ENCODE results near the gene ASTN2. TPM values are rescaled to one million over a fixed set of nuclear protein-coding genes. Genes with fewer than 3 reads are reported as not detected.

Gene ASTN2
- total RNA-seq, 1 donor from 2014 or later: 7.3 TPM

DNA sequence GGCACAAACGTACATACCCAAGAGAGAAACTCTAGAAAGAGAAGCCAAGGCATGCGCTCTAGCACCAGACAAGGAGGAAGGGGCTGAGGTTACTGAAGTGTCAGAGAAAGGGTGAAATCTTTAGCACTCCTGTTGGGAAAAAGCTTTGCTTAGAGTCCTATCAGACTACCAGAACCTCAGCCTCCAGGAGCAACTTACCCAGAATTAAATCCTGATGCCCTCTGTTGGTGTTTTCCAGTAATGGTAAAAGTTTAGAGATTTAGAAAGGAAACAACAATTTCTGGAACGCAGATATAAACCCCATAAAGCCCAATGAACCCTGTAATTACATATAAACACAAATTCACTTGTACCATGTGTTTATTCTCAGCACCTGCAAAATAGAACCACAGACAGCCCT, 33.2 kb upstream of the ASTN2 start:
- Histone ChIP-seq H3K4me1 (ENCODE audit: control insufficient read depth in 3 of 3, insufficient read depth in 3 of 3, low read length in 3 of 3) (no peaks in the 10 kb centered on the region), H3K9me3 (ENCODE audit: control insufficient read depth in 3 of 3, low read length in 3 of 3) (no peaks in the 10 kb centered on the region), H3K27me3 (ENCODE audit: control insufficient read depth in 3 of 3, insufficient read depth in 3 of 3, low read length in 3 of 3) (peaks cover 0 to 5% (median 0%) of the 10 kb centered on the region in 3 donors), H3K4me3 (ENCODE audit: low read length in 3 of 3) (no peak overlapping the region), H3K27ac (ENCODE audit: low read depth, low read length) (no peak overlapping the region), H3K9ac (ENCODE audit: low read depth in 1 of 3, low read length in 3 of 3) (no peak overlapping the region), H3K36me3 (ENCODE audit: control insufficient read depth in 3 of 3, insufficient read depth in 3 of 3, low read length in 3 of 3) (no peaks in the 10 kb centered on the region)

DNA sequence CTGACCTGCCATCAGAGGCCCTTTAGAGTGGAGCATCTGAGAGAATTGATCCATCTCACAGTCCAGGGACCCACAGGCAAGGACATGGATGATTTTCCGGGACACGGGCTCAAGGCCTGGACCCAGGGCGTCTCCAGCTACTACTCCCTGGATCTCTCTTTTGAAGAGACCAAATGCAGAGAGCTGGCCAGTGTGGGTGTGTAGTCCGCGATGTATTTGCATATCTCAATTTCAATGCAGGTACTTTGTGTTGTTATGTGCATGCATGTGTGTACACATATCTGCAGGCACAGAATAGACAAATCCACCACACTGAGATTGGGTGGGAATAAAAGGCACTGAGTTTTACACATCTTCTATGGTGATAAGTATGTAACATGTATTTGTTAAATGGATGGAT, 30.8 kb upstream of the ASTN2 start:
- H3K36me3 ChIP-seq (ENCODE audit: control insufficient read depth in 3 of 3, insufficient read depth in 3 of 3, low read length in 3 of 3): no peaks in the 10 kb centered on the region
- no peak overlapping the region for H3K4me3 ChIP-seq (ENCODE audit: low read length in 3 of 3)
- peaks cover 0 to 8% (median 0%) of the 10 kb centered on the region in 3 donors for H3K27me3 ChIP-seq (ENCODE audit: control insufficient read depth in 3 of 3, insufficient read depth in 3 of 3, low read length in 3 of 3)
- H3K4me1 ChIP-seq (ENCODE audit: control insufficient read depth in 3 of 3, insufficient read depth in 3 of 3, low read length in 3 of 3): no peaks in the 10 kb centered on the region
- H3K9ac ChIP-seq (ENCODE audit: low read depth in 1 of 3, low read length in 3 of 3): no peak overlapping the region
- no peak overlapping the region for H3K27ac ChIP-seq (ENCODE audit: low read depth, low read length)
- H3K9me3 ChIP-seq (ENCODE audit: control insufficient read depth in 3 of 3, low read length in 3 of 3): no peaks in the 10 kb centered on the region

DNA sequence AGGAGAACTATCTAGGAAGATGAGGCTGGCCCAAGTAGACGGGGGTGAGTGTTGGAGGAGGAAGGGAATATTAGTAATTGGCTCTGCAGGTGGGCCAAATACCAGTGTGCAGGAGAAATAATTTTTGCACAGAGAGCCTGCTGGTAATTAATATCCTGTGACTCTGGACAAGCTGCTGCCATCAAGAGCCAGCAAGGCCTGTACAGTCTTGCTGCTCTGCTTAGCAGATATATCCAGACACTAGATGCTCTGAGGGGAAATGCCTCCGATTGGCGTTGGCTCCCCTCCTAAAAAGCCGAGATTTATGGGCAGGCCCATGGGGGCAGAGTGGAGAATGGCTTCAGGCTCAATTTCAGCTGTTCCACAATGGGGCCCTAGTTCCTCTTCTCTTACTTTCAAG, 29.6 kb upstream of the ASTN2 start:
- Histone ChIP-seq H3K27ac (ENCODE audit: low read depth, low read length) (no peak overlapping the region), H3K9me3 (ENCODE audit: control insufficient read depth in 3 of 3, low read length in 3 of 3) (no peaks in the 10 kb centered on the region), H3K27me3 (ENCODE audit: control insufficient read depth in 3 of 3, insufficient read depth in 3 of 3, low read length in 3 of 3) (peaks cover 0 to 8% (median 0%) of the 10 kb centered on the region in 3 donors), H3K4me1 (ENCODE audit: control insufficient read depth in 3 of 3, insufficient read depth in 3 of 3, low read length in 3 of 3) (no peaks in the 10 kb centered on the region), H3K4me3 (ENCODE audit: low read length in 3 of 3) (no peak overlapping the region), H3K9ac (ENCODE audit: low read depth in 1 of 3, low read length in 3 of 3) (no peak overlapping the region), H3K36me3 (ENCODE audit: control insufficient read depth in 3 of 3, insufficient read depth in 3 of 3, low read length in 3 of 3) (no peaks in the 10 kb centered on the region)

DNA sequence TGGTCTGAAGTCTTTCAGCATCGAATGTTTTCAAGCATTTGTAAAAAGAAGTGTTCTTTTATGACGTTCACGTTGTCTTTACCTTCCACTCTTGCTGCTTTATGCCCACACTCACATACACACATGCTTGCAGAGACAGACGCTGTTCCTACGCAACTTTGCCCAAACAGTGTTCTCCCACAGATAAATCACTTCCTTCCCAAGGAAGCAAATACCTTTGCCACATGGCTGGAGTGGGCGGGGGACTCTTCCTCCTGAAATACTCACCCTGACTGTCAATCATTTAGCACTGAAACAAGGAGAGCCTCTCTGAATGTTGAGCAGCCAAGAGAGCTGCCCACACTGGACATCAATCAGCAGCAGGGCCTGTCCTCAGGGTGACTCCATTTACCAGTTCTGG, 22.4 kb upstream of the ASTN2 start:
- Histone ChIP-seq H3K9me3 (ENCODE audit: control insufficient read depth in 3 of 3, low read length in 3 of 3) (no peaks in the 10 kb centered on the region), H3K4me1 (ENCODE audit: control insufficient read depth in 3 of 3, insufficient read depth in 3 of 3, low read length in 3 of 3) (peaks cover 0 to 9% (median 4%) of the 10 kb centered on the region in 3 donors), H3K9ac (ENCODE audit: low read depth in 1 of 3, low read length in 3 of 3) (no peak overlapping the region), H3K36me3 (ENCODE audit: control insufficient read depth in 3 of 3, insufficient read depth in 3 of 3, low read length in 3 of 3) (no peaks in the 10 kb centered on the region), H3K27ac (ENCODE audit: low read depth, low read length) (no peak overlapping the region), H3K4me3 (ENCODE audit: low read length in 3 of 3) (no peak overlapping the region), H3K27me3 (ENCODE audit: control insufficient read depth in 3 of 3, insufficient read depth in 3 of 3, low read length in 3 of 3) (peaks cover 0 to 3% (median 0%) of the 10 kb centered on the region in 3 donors)

DNA sequence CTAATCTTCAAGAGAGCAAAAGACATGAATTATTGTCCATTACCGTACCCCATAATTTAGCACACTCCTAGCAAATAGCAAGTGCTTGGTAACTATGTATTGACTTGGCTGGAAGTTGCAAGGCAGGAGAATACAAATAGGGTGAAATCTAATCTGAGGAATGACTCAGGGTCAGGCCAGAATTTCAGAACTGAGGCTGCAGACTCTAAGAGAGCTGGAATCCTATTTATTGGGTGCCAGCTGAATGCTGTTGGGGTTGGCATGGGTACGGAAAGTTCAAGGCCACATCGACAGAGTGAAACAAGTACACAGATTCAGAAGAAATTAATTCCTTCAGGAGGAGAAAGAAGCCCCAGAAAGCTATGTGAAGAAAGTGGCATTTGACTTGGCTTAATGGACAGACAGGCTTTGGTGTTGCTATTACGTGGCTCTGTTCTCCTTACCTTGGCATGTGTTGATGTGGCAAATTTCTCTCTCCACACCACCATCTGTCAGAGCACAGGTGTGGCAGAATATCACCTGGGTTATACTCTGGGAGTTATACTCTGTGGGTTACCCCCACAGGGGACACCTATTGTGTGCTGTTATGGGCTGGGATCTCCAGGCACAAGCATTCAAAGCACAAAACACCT, 20.9 kb upstream of the ASTN2 start:
- H3K9ac ChIP-seq (ENCODE audit: low read depth in 1 of 3, low read length in 3 of 3): no peak overlapping the region
- no peaks in the 10 kb centered on the region for H3K27me3 ChIP-seq (ENCODE audit: control insufficient read depth in 3 of 3, insufficient read depth in 3 of 3, low read length in 3 of 3)
- no peak overlapping the region for H3K27ac ChIP-seq (ENCODE audit: low read depth, low read length)
- no peaks in the 10 kb centered on the region for H3K9me3 ChIP-seq (ENCODE audit: control insufficient read depth in 3 of 3, low read length in 3 of 3)
- peaks cover 0 to 9% (median 4%) of the 10 kb centered on the region in 3 donors for H3K4me1 ChIP-seq (ENCODE audit: control insufficient read depth in 3 of 3, insufficient read depth in 3 of 3, low read length in 3 of 3)
- H3K4me3 ChIP-seq (ENCODE audit: low read length in 3 of 3): no peak overlapping the region
- no peaks in the 10 kb centered on the region for H3K36me3 ChIP-seq (ENCODE audit: control insufficient read depth in 3 of 3, insufficient read depth in 3 of 3, low read length in 3 of 3)

DNA sequence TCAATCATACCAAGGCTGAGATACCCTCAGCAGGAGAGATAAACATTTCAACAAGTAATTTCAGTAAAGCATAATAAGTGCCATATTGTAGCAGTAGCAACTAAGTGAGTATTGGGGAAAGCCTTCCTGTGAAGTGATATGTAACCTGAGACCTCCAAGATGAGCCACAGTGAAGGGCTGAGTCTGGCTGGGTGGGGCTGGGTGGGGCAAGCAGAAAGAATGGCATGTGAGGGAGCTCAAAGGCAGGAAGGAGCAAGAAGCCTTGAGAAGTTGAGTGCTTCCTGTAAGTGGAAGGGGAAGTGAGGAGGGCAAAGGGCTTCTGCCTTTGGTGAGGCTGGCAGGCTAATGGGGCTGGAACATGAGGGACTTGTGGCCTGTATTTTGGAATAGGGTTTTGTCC, 19.7 kb upstream of the ASTN2 start:
- Histone ChIP-seq H3K9me3 (ENCODE audit: control insufficient read depth in 3 of 3, low read length in 3 of 3) (no peaks in the 10 kb centered on the region), H3K4me1 (ENCODE audit: control insufficient read depth in 3 of 3, insufficient read depth in 3 of 3, low read length in 3 of 3) (peaks cover 0 to 9% (median 4%) of the 10 kb centered on the region in 3 donors), H3K36me3 (ENCODE audit: control insufficient read depth in 3 of 3, insufficient read depth in 3 of 3, low read length in 3 of 3) (no peaks in the 10 kb centered on the region), H3K9ac (ENCODE audit: low read depth in 1 of 3, low read length in 3 of 3) (no peak overlapping the region), H3K4me3 (ENCODE audit: low read length in 3 of 3) (no peak overlapping the region), H3K27ac (ENCODE audit: low read depth, low read length) (no peak overlapping the region), H3K27me3 (ENCODE audit: control insufficient read depth in 3 of 3, insufficient read depth in 3 of 3, low read length in 3 of 3) (no peaks in the 10 kb centered on the region)

DNA sequence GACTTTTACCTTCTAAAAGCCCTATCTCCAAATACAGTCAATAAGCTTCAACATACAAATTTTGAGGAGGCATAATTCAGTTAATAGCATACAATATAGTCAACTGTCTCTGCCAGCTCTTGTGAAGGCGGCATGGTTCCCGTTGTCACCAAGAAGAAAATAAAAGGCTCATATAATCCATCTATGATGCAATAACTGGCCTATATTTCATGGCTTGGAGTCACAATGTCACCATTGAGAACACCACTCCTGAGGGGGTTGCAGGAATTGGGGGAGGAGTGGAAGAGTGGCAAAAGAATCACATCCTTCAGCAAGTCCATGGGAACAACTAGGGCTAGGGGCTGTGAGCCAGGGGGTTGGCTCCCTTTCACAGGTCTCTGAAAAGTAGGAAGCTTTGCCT, 16.0 kb upstream of the ASTN2 start:
- no peak overlapping the region for H3K9ac ChIP-seq (ENCODE audit: low read depth in 1 of 3, low read length in 3 of 3)
- peaks cover 0 to 7% (median 2%) of the 10 kb centered on the region in 3 donors for H3K27me3 ChIP-seq (ENCODE audit: control insufficient read depth in 3 of 3, insufficient read depth in 3 of 3, low read length in 3 of 3)
- H3K27ac ChIP-seq (ENCODE audit: low read depth, low read length): no peak overlapping the region
- peaks cover 0 to 2% (median 2%) of the 10 kb centered on the region in 3 donors for H3K4me1 ChIP-seq (ENCODE audit: control insufficient read depth in 3 of 3, insufficient read depth in 3 of 3, low read length in 3 of 3)
- H3K9me3 ChIP-seq (ENCODE audit: control insufficient read depth in 3 of 3, low read length in 3 of 3): no peaks in the 10 kb centered on the region
- no peaks in the 10 kb centered on the region for H3K36me3 ChIP-seq (ENCODE audit: control insufficient read depth in 3 of 3, insufficient read depth in 3 of 3, low read length in 3 of 3)
- H3K4me3 ChIP-seq (ENCODE audit: low read length in 3 of 3): no peak overlapping the region

DNA sequence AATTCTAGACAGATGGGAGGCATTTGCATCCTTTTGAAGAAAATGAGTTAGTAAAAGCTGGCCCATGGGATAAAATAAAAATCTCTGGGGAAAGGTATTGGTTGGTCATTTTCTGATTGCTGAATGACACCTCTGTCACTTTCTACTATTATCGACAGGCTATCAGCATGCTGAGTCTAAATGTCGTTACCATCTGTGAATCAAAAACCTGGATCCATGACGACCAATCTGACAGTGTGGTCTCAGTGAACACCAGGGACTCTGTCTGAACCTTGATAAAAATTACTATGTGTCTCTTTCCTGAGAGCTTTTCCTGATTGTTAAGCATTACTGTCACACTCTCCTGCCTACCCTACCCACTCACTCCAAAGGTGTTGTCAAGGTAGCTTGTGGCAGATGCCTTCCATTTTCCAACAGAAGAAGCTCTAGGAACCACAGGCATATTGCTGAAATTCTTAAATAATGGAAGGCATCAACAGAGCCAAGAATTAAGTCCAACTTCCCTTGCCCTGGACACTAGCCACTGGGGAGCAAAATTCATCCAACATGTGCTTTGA, 12.6 kb upstream of the ASTN2 start:
- Histone ChIP-seq H3K36me3 (ENCODE audit: control insufficient read depth in 3 of 3, insufficient read depth in 3 of 3, low read length in 3 of 3) (no peaks in the 10 kb centered on the region), H3K27ac (ENCODE audit: low read depth, low read length) (no peak overlapping the region), H3K9me3 (ENCODE audit: control insufficient read depth in 3 of 3, low read length in 3 of 3) (no peaks in the 10 kb centered on the region), H3K4me3 (ENCODE audit: low read length in 3 of 3) (no peak overlapping the region), H3K9ac (ENCODE audit: low read depth in 1 of 3, low read length in 3 of 3) (no peak overlapping the region), H3K27me3 (ENCODE audit: control insufficient read depth in 3 of 3, insufficient read depth in 3 of 3, low read length in 3 of 3) (peaks cover 4 to 8% (median 5%) of the 10 kb centered on the region in 3 donors), H3K4me1 (ENCODE audit: control insufficient read depth in 3 of 3, insufficient read depth in 3 of 3, low read length in 3 of 3) (no peaks in the 10 kb centered on the region)

DNA sequence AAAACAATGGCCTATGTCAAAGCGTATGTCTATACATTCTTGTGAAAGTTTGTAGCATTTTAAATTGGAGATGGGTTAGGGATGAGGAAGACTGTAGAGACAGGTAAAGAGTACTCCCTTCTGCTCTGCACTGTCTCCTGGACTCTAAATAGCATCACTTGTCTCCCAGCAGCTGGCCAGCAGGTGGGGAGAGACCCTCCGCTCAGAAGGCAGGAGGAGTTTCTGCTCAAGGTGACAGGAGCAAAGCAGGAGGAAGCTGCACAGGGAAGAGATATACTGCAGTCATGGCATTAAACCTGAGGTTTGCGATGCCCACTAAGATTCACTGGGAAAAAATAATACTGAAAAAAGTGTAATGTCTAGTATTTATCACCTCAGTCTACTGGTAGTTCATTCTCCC, 10.7 kb upstream of the ASTN2 start:
- no peak overlapping the region for H3K4me3 ChIP-seq (ENCODE audit: low read length in 3 of 3)
- H3K4me1 ChIP-seq (ENCODE audit: control insufficient read depth in 3 of 3, insufficient read depth in 3 of 3, low read length in 3 of 3): no peaks in the 10 kb centered on the region
- no peak overlapping the region for H3K27ac ChIP-seq (ENCODE audit: low read depth, low read length)
- H3K9me3 ChIP-seq (ENCODE audit: control insufficient read depth in 3 of 3, low read length in 3 of 3): no peaks in the 10 kb centered on the region
- no peak overlapping the region for H3K9ac ChIP-seq (ENCODE audit: low read depth in 1 of 3, low read length in 3 of 3)
- peaks cover 5 to 11% (median 10%) of the 10 kb centered on the region in 3 donors for H3K27me3 ChIP-seq (ENCODE audit: control insufficient read depth in 3 of 3, insufficient read depth in 3 of 3, low read length in 3 of 3)
- H3K36me3 ChIP-seq (ENCODE audit: control insufficient read depth in 3 of 3, insufficient read depth in 3 of 3, low read length in 3 of 3): no peaks in the 10 kb centered on the region

DNA sequence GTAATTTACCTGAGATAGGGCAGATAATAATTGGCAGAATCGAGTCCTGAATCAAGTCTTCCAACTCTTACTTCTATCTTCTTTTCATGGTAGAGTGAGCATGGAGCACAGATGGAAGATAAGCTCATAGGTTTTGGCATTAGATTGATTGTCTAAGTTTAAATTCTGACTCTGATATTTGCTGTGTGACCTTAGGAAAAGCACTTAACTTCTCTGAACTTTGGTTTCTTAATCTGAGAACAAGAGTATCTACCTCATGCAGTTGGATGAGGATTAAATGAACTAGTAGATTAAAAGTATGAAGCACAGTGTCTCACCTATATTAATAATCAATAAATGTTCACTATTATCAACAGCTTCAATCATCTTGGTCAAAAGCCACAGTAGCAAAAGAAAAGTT, 9.4 kb upstream of the ASTN2 start:
- Histone ChIP-seq H3K9ac (ENCODE audit: low read depth in 1 of 3, low read length in 3 of 3) (no peak overlapping the region), H3K36me3 (ENCODE audit: control insufficient read depth in 3 of 3, insufficient read depth in 3 of 3, low read length in 3 of 3) (no peaks in the 10 kb centered on the region), H3K27ac (ENCODE audit: low read depth, low read length) (no peak overlapping the region), H3K4me3 (ENCODE audit: low read length in 3 of 3) (no peak overlapping the region), H3K27me3 (ENCODE audit: control insufficient read depth in 3 of 3, insufficient read depth in 3 of 3, low read length in 3 of 3) (peaks cover 7 to 15% (median 11%) of the 10 kb centered on the region in 3 donors), H3K4me1 (ENCODE audit: control insufficient read depth in 3 of 3, insufficient read depth in 3 of 3, low read length in 3 of 3) (no peaks in the 10 kb centered on the region), H3K9me3 (ENCODE audit: control insufficient read depth in 3 of 3, low read length in 3 of 3) (no peaks in the 10 kb centered on the region)

Data from skeletal muscle tissue (tissue), 4 donors.